ENCODE data around the gene RTL9. TPM values are rescaled to one million over a fixed set of nuclear protein-coding genes. Genes with fewer than 3 reads are reported as not detected.
A peak's percentile ranks its signal among the peaks of the same experiment; 100 is the strongest.

RTL9 gene
- total RNA-seq, 1 experiment from 2014 or later = 0.09 TPM

GRCh38 chrX:110401135-110401534 is 42.5 kb downstream of the RTL9 start:
- intact Hi-C loops (cut with micrococcal nuclease; ENCODE audit: unreplicated experiment) = loop anchor here (2.0 kb wide), 1 partner anchor 240 kb away; no protein-coding TSS in a partner anchor
- Mint-ChIP-seq H3K36me3 (ENCODE audit: insufficient read depth, unreplicated experiment) (no peaks in the 10 kb centered on the region), H3K27ac (ENCODE audit: unreplicated experiment) (no peak overlapping the region), H3K4me1 (ENCODE audit: low read depth, unreplicated experiment) (peaks cover 22% of the 10 kb centered on the region), H3K9me3 (ENCODE audit: unreplicated experiment) (no peaks in the 10 kb centered on the region), H3K4me3 (ENCODE audit: unreplicated experiment) (no peak overlapping the region), H3K27me3 (ENCODE audit: insufficient read depth, unreplicated experiment) (no peaks in the 10 kb centered on the region)
- no peaks in the 10 kb centered on the region for H3K9me3 ChIP-seq
- BruUV-seq (replicated peaks) = no TSS peak
- H3K4me3 ChIP-seq (ENCODE audit: low read depth, low read length) = no peak overlapping the region
- TF ChIP-seq CTCF (IDR thresholded peaks at IDR 0.05; ENCODE audit: insufficient read depth in 1 of 2, low read depth in 1 of 2, low read length in 1 of 2, severe bottlenecking in 1 of 2, unreplicated experiment in 1 of 2) = peak in 1 of 2 experiments; percentile 7
- H3K4me1 ChIP-seq = peaks cover 12% of the 10 kb centered on the region; the same call in 1 of the 2 replicates
- POLR2A ChIA-PET = no interaction called here
- CTCF ChIA-PET = interaction anchor here (1.1 kb wide), 1 partner anchor 233 kb away, joined by 4 read pairs; no protein-coding TSS in a partner anchor
- no peaks in the 10 kb centered on the region for H3K36me3 ChIP-seq (ENCODE audit: control insufficient read depth, insufficient read depth, low read length)
- H3K27me3 ChIP-seq (replicated peaks; ENCODE audit: control insufficient read depth, insufficient read depth, low read length) = no peaks in the 10 kb centered on the region
- no peak for DNase-seq

DNA sequence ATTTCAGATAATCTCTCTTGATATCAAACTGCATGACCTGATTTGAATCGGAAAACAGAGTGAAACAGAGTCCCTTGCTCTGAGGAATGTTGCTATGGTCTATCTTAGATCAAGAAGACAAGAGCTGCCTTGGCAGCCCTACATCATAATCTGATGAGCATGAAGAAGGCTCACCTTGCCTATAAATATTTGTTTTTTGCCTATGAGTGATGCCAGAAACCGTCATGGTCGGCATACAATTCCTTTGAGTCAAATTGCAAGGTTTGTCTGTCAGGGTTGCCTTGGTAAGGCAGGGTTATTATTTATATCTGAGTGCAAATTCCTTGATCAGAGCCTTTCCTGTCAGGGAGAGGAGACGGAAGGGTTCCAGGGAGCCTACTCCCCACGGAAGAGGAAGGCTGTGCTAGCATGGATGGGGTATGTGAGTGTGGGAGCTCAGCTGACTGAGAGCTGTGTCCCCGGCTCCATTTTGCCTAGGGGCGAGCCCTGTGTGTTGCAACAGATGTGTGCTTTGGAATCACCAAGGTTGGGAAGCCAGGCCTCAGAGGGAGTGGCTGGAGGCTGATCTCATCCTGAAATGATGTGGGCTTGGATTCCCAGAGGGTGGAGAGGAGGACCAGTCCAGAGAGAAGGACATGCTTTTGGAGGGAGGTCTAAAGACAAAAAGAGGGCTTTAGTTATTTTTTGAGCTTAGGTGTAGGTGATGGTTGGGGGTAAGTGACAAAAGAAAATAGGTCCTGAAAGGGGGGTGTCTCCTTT is 43.6 kb downstream of the RTL9 start:
- peak; percentile 50 to 66 for DNase-seq
- peaks cover 13% of the 10 kb centered on the region for H3K4me1 Mint-ChIP-seq (ENCODE audit: low read depth, unreplicated experiment)
- H3K27me3 Mint-ChIP-seq (ENCODE audit: insufficient read depth, unreplicated experiment) = no peaks in the 10 kb centered on the region
- H3K4me3 ChIP-seq (ENCODE audit: low read depth, low read length) = no peak overlapping the region
- peaks cover 12% of the 10 kb centered on the region; the same call in 1 of the 2 replicates for H3K4me1 ChIP-seq
- no peaks in the 10 kb centered on the region for H3K9me3 Mint-ChIP-seq (ENCODE audit: unreplicated experiment)
- no peaks in the 10 kb centered on the region for H3K36me3 Mint-ChIP-seq (ENCODE audit: insufficient read depth, unreplicated experiment)
- no TSS peak for BruUV-seq (replicated peaks)
- ChIA-PET CTCF (interaction anchor here (1.2 kb wide), 1 partner anchor 256 kb away, joined by 5 read pairs; no protein-coding TSS in a partner anchor), POLR2A (interaction anchor here (0.5 kb wide), 1 partner anchor 86 kb away, joined by 4 read pairs; no protein-coding TSS in a partner anchor)
- intact Hi-C loops (cut with micrococcal nuclease; ENCODE audit: unreplicated experiment) = no loop called here
- H3K9me3 ChIP-seq = no peaks in the 10 kb centered on the region
- no peaks in the 10 kb centered on the region for H3K27me3 ChIP-seq (replicated peaks; ENCODE audit: control insufficient read depth, insufficient read depth, low read length)
- no peak for TF ChIP-seq CTCF (IDR thresholded peaks at IDR 0.05; ENCODE audit: insufficient read depth in 1 of 2, low read depth in 1 of 2, low read length in 1 of 2, severe bottlenecking in 1 of 2, unreplicated experiment in 1 of 2)
- H3K4me3 Mint-ChIP-seq (ENCODE audit: unreplicated experiment) = peak overlapping the region; percentile 48
- H3K36me3 ChIP-seq (ENCODE audit: control insufficient read depth, insufficient read depth, low read length) = no peaks in the 10 kb centered on the region
- peak overlapping the region; percentile 85 for H3K27ac Mint-ChIP-seq (ENCODE audit: unreplicated experiment)

DNA sequence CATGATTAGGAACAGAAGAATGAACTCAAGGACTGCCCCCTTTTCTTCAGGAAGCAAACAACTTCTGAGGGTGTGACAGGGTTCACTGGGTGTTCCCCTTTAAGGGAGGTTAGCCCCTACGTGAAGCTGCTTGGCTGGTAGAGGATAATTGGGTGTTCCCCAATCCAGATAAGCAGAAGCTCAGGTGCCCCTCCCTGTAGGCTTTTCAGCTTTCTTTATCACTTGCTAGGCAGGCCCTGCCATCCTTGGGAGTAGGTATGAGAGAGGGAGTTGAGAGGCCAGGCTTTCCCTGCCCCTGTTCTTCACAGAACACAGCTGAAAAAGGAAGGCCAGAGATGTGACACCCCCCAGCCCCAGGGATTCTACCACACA is 44.2 kb downstream of the RTL9 start:
- Mint-ChIP-seq H3K36me3 (ENCODE audit: insufficient read depth, unreplicated experiment) (no peaks in the 10 kb centered on the region), H3K27me3 (ENCODE audit: insufficient read depth, unreplicated experiment) (no peaks in the 10 kb centered on the region), H3K4me3 (ENCODE audit: unreplicated experiment) (peak overlapping the region; percentile 48), H3K27ac (ENCODE audit: unreplicated experiment) (peak overlapping the region; percentile 85), H3K9me3 (ENCODE audit: unreplicated experiment) (no peaks in the 10 kb centered on the region), H3K4me1 (ENCODE audit: low read depth, unreplicated experiment) (peaks cover 13% of the 10 kb centered on the region)
- Histone ChIP-seq H3K4me1 (peaks cover 12% of the 10 kb centered on the region; the same call in 1 of the 2 replicates), H3K4me3 (ENCODE audit: low read depth, low read length) (no peak overlapping the region), H3K36me3 (ENCODE audit: control insufficient read depth, insufficient read depth, low read length) (no peaks in the 10 kb centered on the region), H3K27me3 (replicated peaks; ENCODE audit: control insufficient read depth, insufficient read depth, low read length) (no peaks in the 10 kb centered on the region), H3K9me3 (no peaks in the 10 kb centered on the region)
- no TSS peak for BruUV-seq (replicated peaks)
- no peak for TF ChIP-seq CTCF (IDR thresholded peaks at IDR 0.05; ENCODE audit: insufficient read depth in 1 of 2, low read depth in 1 of 2, low read length in 1 of 2, severe bottlenecking in 1 of 2, unreplicated experiment in 1 of 2)
- ChIA-PET POLR2A (interaction anchor here (0.5 kb wide), 1 partner anchor 86 kb away, joined by 4 read pairs; no protein-coding TSS in a partner anchor), CTCF (interaction anchor here (1.2 kb wide), 1 partner anchor 256 kb away, joined by 5 read pairs; no protein-coding TSS in a partner anchor)
- intact Hi-C loops (cut with micrococcal nuclease; ENCODE audit: unreplicated experiment) = no loop called here
- no peak for DNase-seq

Measured in Caco-2 (cell line).